K562 (cell line): ENCODE data around the gene VDR. TPM values are rescaled to one million over a fixed set of nuclear protein-coding genes. Genes with fewer than 3 reads are reported as not detected.

Source experiments
- CUX1 ChIP-seq: fragments of 200-800 bp; sonication (Bioruptor generic); IDR thresholded peaks from 2 replicates; pipeline ENCODE4 v1.6.1; 2016; ENCODE audit warnings: missing genetic modification characterization, missing compliant biosample characterization
- HINFP ChIP-seq: fragments of 450-650 bp; conservative IDR thresholded peaks from 2 replicates; pipeline ENCODE4 v1.6.1; 2016; ENCODE audit warnings: missing genetic modification characterization, low read depth, mild to moderate bottlenecking, control low read depth, missing compliant biosample characterization
- HNRNPH1 ChIP-seq: fragments of 200-400 bp; formaldehyde crosslinking; optimal IDR thresholded peaks from 2 replicates; pipeline ENCODE3; 2017; ENCODE audit warnings: low read depth, mild to moderate bottlenecking, low read length, moderate library complexity
- MXD1 ChIP-seq: fragments of 250-450 bp; sonication (Bioruptor Pico); IDR thresholded peaks from 2 replicates; pipeline ENCODE4 v1.8.0; 2021; ENCODE audit warnings: borderline replicate concordance, mild to moderate bottlenecking, moderate library complexity; ENCODE audit not compliant: poor library complexity, severe bottlenecking
- SMAD4 ChIP-seq: fragments of 250-450 bp; sonication (Bioruptor Pico); conservative IDR thresholded peaks from 2 replicates; pipeline ENCODE4 v1.8.0; 2021; ENCODE audit warnings: inconsistent platforms, mild to moderate bottlenecking, moderate library complexity
- STAT6 ChIP-seq: sonication (generic); formaldehyde crosslinking; IDR thresholded peaks from 2 replicates; pipeline ENCODE4 v1.8.1; 2023; ENCODE audit warnings: mild to moderate bottlenecking, missing genetic modification reagents
- ZBTB11 ChIP-seq, 3 experiments: fragments of 200-800 bp in 1 of 3; fragments of 250-450 bp in 1 of 3; fragments of 450-650 bp in 1 of 3; sonication (Bioruptor Pico) in 1 of 3; sonication (Bioruptor generic) in 1 of 3; formaldehyde crosslinking in 1 of 3; IDR thresholded peaks; 2 replicates each; pipeline versions ENCODE4 v1.6.1 to v1.8.0; 2016 to 2022; ENCODE audit warnings: mild to moderate bottlenecking in 2 of 3, missing genetic modification characterization in 2 of 3, missing compliant biosample characterization in 1 of 3, moderate library complexity in 1 of 3
- ZBTB8A ChIP-seq: fragments of 450-650 bp; IDR thresholded peaks from 2 replicates; pipeline ENCODE4 v1.6.1; 2018; ENCODE audit warnings: mild to moderate bottlenecking, moderate library complexity; ENCODE audit not compliant: partially characterized antibody
- polyA plus RNA-seq, 8 experiments: library from polyadenylated mRNA; depleted of rRNA in 4 of 8; stranded (reverse) in 5 of 8; unstranded in 3 of 8; fragments of >200 nt; fragmentation: Nextera tagmentation in 2 of 8; fragmentation: Illumina TruSeq in 1 of 8; extraction: Ambion mirVana in 2 of 8; extraction: Trizol in 1 of 8; gene quantifications; 2 replicates each; pipeline versions ENCODE4 v1.2.1 to v1.2.3, GENCODE V29; 2011 to 2014; ENCODE audit warnings: inconsistent platforms in 1 of 8, missing spikeins in 1 of 8
- total RNA-seq, 7 experiments: library from RNA; depleted of rRNA in 6 of 7; stranded (reverse); fragments of >200 nt in 6 of 7; fragmentation: Illumina TruSeq in 2 of 7; extraction: Trizol in 2 of 7; gene quantifications; 2 replicates each; pipeline versions ENCODE4 v1.2.1 to v1.2.3, GENCODE V29; 2011 to 2021; ENCODE audit warnings: low replicate concordance in 1 of 7

Gene VDR
- total and polyA plus RNA-seq, 9 of the 15 experiments (the other 6 are each of a cell fraction or from before 2014, with no cell fraction given), result 0.61 to 4.8 (median 2.0) TPM

GRCh38 chr12:47819896-47820630 lies 84.7 kb downstream of the VDR start, which contains the start of gene HDAC7 (continued):
- TF ChIP-seq MXD1 (CRISPR knock-in tag) (no peak), HINFP (tag) (no peak), SMAD4 (CRISPR knock-in tag) (peak; percentile 87), ZBTB11 (CRISPR knock-in tag; IDR thresholded peaks at IDR 0.05) (no peak), STAT6 (CRISPR knock-in tag) (no peak), HNRNPH1 (no peak), ZBTB8A (no peak), CUX1 (no peak)
